Measurements from ENCODE around the gene OBP2A. TPM values are rescaled to one million over a fixed set of nuclear protein-coding genes. Genes with fewer than 3 reads are reported as not detected.
A peak's percentile ranks its signal among the peaks of the same experiment; 100 is the strongest.

The OBP2A gene
- total and polyA plus RNA-seq, 2 donors (not counting 1 experiment from before 2014, with no cell fraction given), result not detected

- Histone ChIP-seq H3K27ac (ENCODE audit: low read length in 2 of 2) (peak within 1 kb of the TSS; percentile 12 to 82), H4K20me1 (ENCODE audit: control insufficient read depth, insufficient read depth, low read length, poor library complexity, severe bottlenecking) (peaks cover 41% of the 10 kb centered on the region), H3K36me3 (replicated peaks in 1 of 2; ENCODE audit: control extremely low read depth in 1 of 2, control insufficient read depth in 1 of 2, extremely low read depth in 1 of 2, insufficient read depth in 2 of 2, low read length in 1 of 2) (peaks cover 0 to 24% of the 10 kb centered on the region in 2 experiments), H3K9ac (ENCODE audit: low read length) (peak within 1 kb of the TSS; percentile 77), H3K27me3 (replicated peaks in 1 of 4; ENCODE audit: control extremely low read depth in 1 of 4, control insufficient read depth in 3 of 4, insufficient read depth in 4 of 4, low read length in 3 of 4) (peaks cover 0 to 10% (median 0%) of the 10 kb centered on the region in 4 experiments), H3K4me3 (ENCODE audit: control extremely low read depth in 1 of 5, extremely low read depth in 1 of 5, insufficient read depth in 1 of 5, low read depth in 2 of 5, low read length in 4 of 5) (peak within 1 kb of the TSS; percentile 80 to 94 (median 81)), H3K9me3 (ENCODE audit: control extremely low read depth in 1 of 3, control insufficient read depth in 2 of 3, insufficient read depth in 1 of 3, low read length in 2 of 3) (peaks cover 0 to 4% (median 0%) of the 10 kb centered on the region in 3 donors), H3K4me1 (ENCODE audit: control insufficient read depth in 2 of 2, insufficient read depth in 2 of 2, low read length in 2 of 2) (peaks cover 14 to 29% of the 10 kb centered on the region in 2 donors), H3K79me2 (ENCODE audit: control insufficient read depth, insufficient read depth, low read length) (peaks cover 29% of the 10 kb centered on the region), H2AFZ (ENCODE audit: insufficient read depth, low read depth, low read length, poor library complexity, severe bottlenecking) (peak within 1 kb of the TSS; percentile 85), H3K4me2 (replicated peaks; ENCODE audit: low read depth, low read length, poor library complexity, severe bottlenecking) (peak within 1 kb of the TSS; percentile 98)
- Mint-ChIP-seq H3K9me3 (ENCODE audit: insufficient read depth) (no peaks in the 10 kb centered on the region), H3K4me3 (peak within 1 kb of the TSS; percentile 92), H3K27me3 (no peaks in the 10 kb centered on the region), H3K27ac (peak within 1 kb of the TSS; percentile 92), H3K4me1 (peaks cover 26% of the 10 kb centered on the region)
- ChIA-PET POLR2A (no interaction called here), CTCF (interaction anchor here (1.0 kb wide), 2 partner anchors 20 to 24 kb away, joined by 4 read pairs; no protein-coding TSS in a partner anchor)
- under 1% methylated on average over 88 of the region's 92 CpGs for WGBS (ENCODE audit: insufficient coverage)
- intact Hi-C loops (cut with micrococcal nuclease), result no loop called here
- peak; percentile 87 for TF ChIP-seq CTCF (IDR thresholded peaks at IDR 0.05)
- no peak for TF ChIP-seq EZH2 (IDR thresholded peaks at IDR 0.05; ENCODE audit: borderline replicate concordance, insufficient read depth, low read depth, low read length, poor library complexity, severe bottlenecking)
- peak; percentile 88 for DNase-seq
- ATAC-seq (ENCODE audit: low read depth), result peak; percentile 95
Measured at GRCh38 chr9:135500525-135501260, 45.2 kb upstream of the OBP2A start, which contains the start of gene MRPS2. MRPS2 (plus strand) TSS chr9:135500682; CDS start chr9:135500711, 29 bp downstream.
